ENCODE measurements around the gene MYO5C. TPM values are rescaled to one million over a fixed set of nuclear protein-coding genes. Genes with fewer than 3 reads are reported as not detected.

The MYO5C gene
- total RNA-seq, 1 experiment from 2014 or later = 2.9 TPM

Other genes with a start within 250 kb of the MYO5C start
- gene BCL2L10, start 183.0 kb downstream of the MYO5C start, total RNA-seq (2014; rRNA removed; shearing (Covaris generic)) = 0.38 and 0.51 TPM in 2 replicates
- gene GNB5, start 104.4 kb downstream of the MYO5C start, total RNA-seq (2014; rRNA removed; shearing (Covaris generic)) = 38.3 and 38.9 TPM in 2 replicates
- gene MYO5A, start 233.1 kb upstream of the MYO5C start, total RNA-seq (2014; rRNA removed; shearing (Covaris generic)) = 15.2 and 15.5 TPM in 2 replicates

All from SJCRH30 (cell line).